HepG2 (cell line): Measurements from ENCODE around the gene TMTC2. TPM values are rescaled to one million over a fixed set of nuclear protein-coding genes. Genes with fewer than 3 reads are reported as not detected.

Experiments
- ATAC-seq: fragments of 200-7000 bp; cut with Tn5 transposase; 3 replicates; pipeline ENCODE4 v1.9.1; 2020; ENCODE audit warnings: mild to moderate bottlenecking, moderate library complexity
- BruUV-seq: library from RNA; stranded (reverse); fragments of 400-500 nt; replicated peaks from 2 replicates; lab custom pipeline; 2021; lab: Mats Ljungman, UMichigan
- CTCF ChIA-PET: fragments of 300-600 bp; formaldehyde crosslinking; extraction: SDS; loops from one replicate; lab custom pipeline; 2021; ENCODE audit warnings: low total read pairs, inconsistent platforms, low intra/inter-chr PET ratio; lab: Yijun Ruan, JAX
- POLR2A ChIA-PET: fragments of 350-600 bp; sonication (Branson Sonifier 250); formaldehyde crosslinking; loops from one replicate; lab custom pipeline; 2020; ENCODE audit warnings: antibody characterized with exemption, inconsistent platforms; lab: Yijun Ruan, JAX
- DNase-seq: peaks from one replicate; pipeline ENCODE4 v3.0.0-alpha.2; 2015; ENCODE audit warnings: low spot score
- FAIRE-seq: peaks from 3 replicates; lab custom pipeline; 2011; peaks lifted over from hg19 to GRCh38; lab: Jason Lieb, UNC
- H2AFZ ChIP-seq: one replicate; pipeline ENCODE4 v1.6.1; 2011; ENCODE audit warnings: low read length, inconsistent platforms
- H3K27ac ChIP-seq: fragments of 300-600 bp; 3 replicates; pipeline ENCODE4 v1.8.0; 2011; ENCODE audit warnings: mixed run types, mild to moderate bottlenecking, mixed read lengths, low read length, inconsistent platforms; ENCODE audit not compliant: insufficient read depth; ENCODE audit errors: extremely low read length
- H3K27me3 ChIP-seq, 2 experiments: fragments of 200-600 bp in 1 of 2; 2 replicates in 1 of 2; 3 replicates in 1 of 2; pipeline versions ENCODE4 v1.6.0 to v1.8.0; 2011; ENCODE audit warnings: low read length in 2 of 2, mild to moderate bottlenecking in 2 of 2, moderate library complexity in 2 of 2, inconsistent platforms in 1 of 2; ENCODE audit not compliant: insufficient read depth in 2 of 2, control insufficient read depth in 1 of 2
- H3K36me3 ChIP-seq, 2 experiments: fragments of 200-600 bp in 1 of 2; replicated peaks in 1 of 2; 2 replicates in 1 of 2; 3 replicates in 1 of 2; pipeline versions ENCODE4 v1.5.1 to v1.8.0; 2011; ENCODE audit warnings: low read length in 2 of 2, inconsistent platforms in 1 of 2; ENCODE audit not compliant: insufficient read depth in 2 of 2, control insufficient read depth in 1 of 2
- H3K4me1 ChIP-seq: 2 replicates; pipeline ENCODE4 v1.5.1; 2012; ENCODE audit warnings: low read length, inconsistent platforms; ENCODE audit not compliant: insufficient read depth
- H3K4me2 ChIP-seq: 2 replicates; pipeline ENCODE4 v1.6.0; 2011; ENCODE audit warnings: low read depth, low read length, inconsistent platforms
- H3K4me3 ChIP-seq, 3 experiments: fragments of 200-600 bp in 1 of 3; sonication (generic), shearing (Covaris generic) in 1 of 3; replicated peaks in 1 of 3; 2 replicates each; pipeline ENCODE4 v1.5.1; 2011 to 2016; ENCODE audit warnings: low read length in 3 of 3, inconsistent platforms in 2 of 3, low read depth in 2 of 3, mild to moderate bottlenecking in 2 of 3, control low read depth in 1 of 3, mixed read lengths in 1 of 3; ENCODE audit not compliant: insufficient read depth in 1 of 3
- H3K79me2 ChIP-seq: one replicate; pipeline ENCODE4 v1.6.1; 2011; ENCODE audit warnings: low read length, inconsistent platforms; ENCODE audit not compliant: insufficient read depth
- H3K9ac ChIP-seq: 2 replicates; pipeline ENCODE4 v1.6.0; 2011; ENCODE audit warnings: mild to moderate bottlenecking, low read depth, low read length, inconsistent platforms; ENCODE audit not compliant: insufficient read depth
- H3K9me3 ChIP-seq: 2 replicates; pipeline ENCODE4 v1.5.1; 2012; ENCODE audit warnings: mild to moderate bottlenecking, low read length
- H4K20me1 ChIP-seq: 2 replicates; pipeline ENCODE4 v1.6.0; 2011; ENCODE audit warnings: inconsistent platforms, mild to moderate bottlenecking, low read length, moderate library complexity; ENCODE audit not compliant: insufficient read depth
- DNMT1 ChIP-seq: sonication (generic); formaldehyde crosslinking; IDR thresholded peaks from 2 replicates; pipeline ENCODE4 v1.5.1; 2020; ENCODE audit warnings: mild to moderate bottlenecking, missing genetic modification reagents
- PRPF4 ChIP-seq: fragments of 200-400 bp; formaldehyde crosslinking; IDR thresholded peaks from 2 replicates; pipeline ENCODE4 v1.6.1; 2016; ENCODE audit warnings: low read length, low read depth; ENCODE audit not compliant: poor library complexity, severe bottlenecking
- RFXANK ChIP-seq: IDR thresholded peaks from 2 replicates; pipeline ENCODE4 v1.6.1; 2016
- ZBTB38 ChIP-seq: sonication (generic); formaldehyde crosslinking; IDR thresholded peaks from 2 replicates; pipeline ENCODE4 v1.5.1; 2020; ENCODE audit warnings: mild to moderate bottlenecking, missing genetic modification reagents
- ZNF207 ChIP-seq: fragments of 450-650 bp; IDR thresholded peaks from 2 replicates; pipeline ENCODE4 v1.6.1; 2016; ENCODE audit warnings: antibody characterized with exemption, borderline replicate concordance
- ZNF775 ChIP-seq: sonication (generic); formaldehyde crosslinking; IDR thresholded peaks from 2 replicates; pipeline ENCODE4 v1.4.0; 2020; ENCODE audit warnings: missing genetic modification reagents, mild to moderate bottlenecking, moderate library complexity, borderline replicate concordance
- WGBS: methylation state at CpG from one replicate; pipeline ENCODE4 v1.1.6; 2017; ENCODE audit warnings: low lambda C conversion rate; 5-methylcytosine and 5-hydroxymethylcytosine counted together
- in situ Hi-C: cut with HindIII; loops from 2 replicates; pipeline ENCODE4 v1.10.0; 2017; ENCODE audit warnings: low pct_unique_long_range_greater_than_20kb; ENCODE audit not compliant: extremely low pct_ligation_motif_present
- intact Hi-C: fragments of 100-400 bp; cut with micrococcal nuclease; formaldehyde crosslinking; loops from one replicate; pipeline ENCODE4 v1.10.0; 2022; ENCODE audit not compliant: unreplicated experiment
- polyA plus RNA-seq, 8 experiments: library from polyadenylated mRNA; depleted of rRNA in 3 of 8; stranded (reverse) in 7 of 8; unstranded in 1 of 8; fragments of >200 nt; fragmentation: Illumina TruSeq in 4 of 8; extraction: Trizol in 4 of 8; gene quantifications; 2 replicates each; pipeline versions ENCODE4 v1.2.1 to v1.2.3, GENCODE V29; 2011 to 2016; ENCODE audit warnings: low read depth in 4 of 8, missing spikeins in 1 of 8, mixed read lengths in 1 of 8; ENCODE audit not compliant: insufficient read depth in 1 of 8
- total RNA-seq, 5 experiments: library from RNA; depleted of rRNA; stranded (reverse); fragments of >200 nt; fragmentation: Illumina TruSeq; extraction: Trizol; gene quantifications; 2 replicates each; pipeline ENCODE4 v1.2.3, GENCODE V29; 2016; ENCODE audit warnings: low read depth in 1 of 5
- TF ChIP-seq, protein P1 (sequence below): sonication (generic); formaldehyde crosslinking; IDR thresholded peaks from 2 replicates; pipeline ENCODE4 v1.4.0; 2020; ENCODE audit warnings: missing genetic modification reagents

The TMTC2 gene
- total and polyA plus RNA-seq, 2 of the 13 experiments (the other 11 are each of a cell fraction or from before 2014, with no cell fraction given): 0.55 to 0.63 TPM

DNA sequence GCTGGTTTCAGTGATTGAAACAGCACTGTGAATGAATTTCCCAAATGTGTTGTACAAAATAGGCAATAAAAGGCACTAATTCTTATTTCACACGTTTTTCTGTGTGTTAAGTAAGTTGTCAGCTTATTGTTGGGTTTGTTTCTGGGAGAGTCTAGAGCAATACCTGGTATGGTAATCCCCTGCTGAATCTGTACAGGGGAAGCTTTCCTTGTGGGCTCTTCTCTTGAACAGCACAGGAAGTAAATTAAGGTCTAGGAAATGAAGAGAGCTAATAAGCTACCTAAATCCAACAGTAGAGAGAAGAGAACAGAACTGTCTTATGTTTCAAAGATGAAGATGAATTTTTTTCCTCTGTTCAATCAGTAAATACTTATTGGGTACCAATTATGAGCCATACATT is 406.7 kb downstream of the TMTC2 start:
- FAIRE-seq (no peak), DNase-seq (no peak), ATAC-seq (no peak)
- Histone ChIP-seq H3K9me3 (no peaks in the 10 kb centered on the region), H3K4me3 (no peak overlapping the region), H4K20me1 (no peaks in the 10 kb centered on the region), H3K27ac (no peak overlapping the region), H3K27me3 (no peaks in the 10 kb centered on the region), H3K9ac (no peak overlapping the region), H3K4me2 (no peak overlapping the region), H3K79me2 (no peaks in the 10 kb centered on the region), H3K4me1 (no peaks in the 10 kb centered on the region), H2AFZ (no peak overlapping the region), H3K36me3 (no peaks in the 10 kb centered on the region)
- intact Hi-C loops (no loop called here), in situ Hi-C loops (no loop called here)
- TF ChIP-seq ZNF775 (CRISPR knock-in tag): no peak
- no peak for TF ChIP-seq ZNF207
- no peak for TF ChIP-seq DNMT1 (CRISPR knock-in tag)
- TF ChIP-seq RFXANK (CRISPR knock-in tag): no peak
- BruUV-seq: no TSS peak
- CTCF ChIA-PET: no interaction called here
- WGBS: 0% methylated on average over 1 of the region's 1 CpG
- POLR2A ChIA-PET: no interaction called here

DNA sequence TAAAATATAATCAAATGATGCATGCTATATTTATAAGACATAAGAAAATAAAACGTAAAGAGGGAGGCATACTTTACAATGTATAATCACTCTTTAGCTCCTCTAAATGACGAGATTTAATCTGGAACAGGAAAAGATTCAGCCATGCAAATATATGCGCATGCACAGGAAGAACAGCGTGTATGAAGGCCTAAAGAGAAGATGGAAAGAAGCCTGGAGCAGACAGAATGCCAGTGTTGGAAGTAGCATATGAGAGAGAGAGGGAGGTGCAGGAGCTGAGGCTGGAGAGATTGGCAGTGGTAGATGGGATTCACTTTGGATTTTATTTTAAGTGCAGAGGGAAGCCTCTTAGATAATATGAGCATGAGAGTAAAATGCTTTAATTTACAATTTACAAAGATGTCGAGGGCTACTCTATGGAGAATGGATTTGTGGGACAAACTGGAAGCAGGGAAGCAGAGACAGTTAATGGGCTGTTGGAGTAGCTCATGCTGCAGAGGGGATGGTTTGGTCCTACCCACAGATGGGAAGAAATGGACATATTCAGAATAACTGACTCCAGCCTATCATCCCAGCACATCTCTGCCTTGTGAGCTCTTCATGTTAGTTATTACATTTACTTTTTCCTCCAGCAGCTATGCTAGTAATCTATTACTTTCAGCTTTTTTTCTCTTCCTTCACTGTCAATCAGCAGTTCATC is 411.1 kb downstream of the TMTC2 start:
- no peak for FAIRE-seq
- no peak overlapping the region for H3K9ac ChIP-seq
- BruUV-seq: no TSS peak
- POLR2A ChIA-PET: no interaction called here
- no peak for DNase-seq
- intact Hi-C loops (no loop called here), in situ Hi-C loops (no loop called here)
- H3K27ac ChIP-seq: no peak overlapping the region
- H3K79me2 ChIP-seq: no peaks in the 10 kb centered on the region
- no peaks in the 10 kb centered on the region for H3K4me1 ChIP-seq
- no peaks in the 10 kb centered on the region for H3K36me3 ChIP-seq
- WGBS: 11% methylated on average over 5 of the region's 5 CpGs
- H3K4me3 ChIP-seq: no peak overlapping the region
- no peaks in the 10 kb centered on the region for H3K9me3 ChIP-seq
- no peak for ATAC-seq
- H2AFZ ChIP-seq: no peak overlapping the region
- no peak overlapping the region for H3K4me2 ChIP-seq
- TF ChIP-seq, protein P1, sequence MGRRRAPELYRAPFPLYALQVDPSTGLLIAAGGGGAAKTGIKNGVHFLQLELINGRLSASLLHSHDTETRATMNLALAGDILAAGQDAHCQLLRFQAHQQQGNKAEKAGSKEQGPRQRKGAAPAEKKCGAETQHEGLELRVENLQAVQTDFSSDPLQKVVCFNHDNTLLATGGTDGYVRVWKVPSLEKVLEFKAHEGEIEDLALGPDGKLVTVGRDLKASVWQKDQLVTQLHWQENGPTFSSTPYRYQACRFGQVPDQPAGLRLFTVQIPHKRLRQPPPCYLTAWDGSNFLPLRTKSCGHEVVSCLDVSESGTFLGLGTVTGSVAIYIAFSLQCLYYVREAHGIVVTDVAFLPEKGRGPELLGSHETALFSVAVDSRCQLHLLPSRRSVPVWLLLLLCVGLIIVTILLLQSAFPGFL: no peak
- TF ChIP-seq PRPF4: no peak
- TF ChIP-seq ZBTB38 (CRISPR knock-in tag): no peak
- CTCF ChIA-PET: no interaction called here
- H3K27me3 ChIP-seq: no peaks in the 10 kb centered on the region
- no peaks in the 10 kb centered on the region for H4K20me1 ChIP-seq
